ENCODE data around the gene CSGALNACT2.

The CSGALNACT2 gene

GRCh38 chr10:43111921-43112607 is 26.2 kb upstream of the CSGALNACT2 start:
- DNase-seq (ENCODE audit: low spot score): no peak

GRCh38 chr10:43112608-43112961 is 25.7 kb upstream of the CSGALNACT2 start:
- DNase-seq (ENCODE audit: low spot score): no peak

GRCh38 chr10:43113201-43114087 is 24.8 kb upstream of the CSGALNACT2 start:
- DNase-seq (ENCODE audit: low spot score): no peak

- no peak for DNase-seq (ENCODE audit: low spot score)
Measured at GRCh38 chr10:43114088-43114742, 24.0 kb upstream of the CSGALNACT2 start.

DNA sequence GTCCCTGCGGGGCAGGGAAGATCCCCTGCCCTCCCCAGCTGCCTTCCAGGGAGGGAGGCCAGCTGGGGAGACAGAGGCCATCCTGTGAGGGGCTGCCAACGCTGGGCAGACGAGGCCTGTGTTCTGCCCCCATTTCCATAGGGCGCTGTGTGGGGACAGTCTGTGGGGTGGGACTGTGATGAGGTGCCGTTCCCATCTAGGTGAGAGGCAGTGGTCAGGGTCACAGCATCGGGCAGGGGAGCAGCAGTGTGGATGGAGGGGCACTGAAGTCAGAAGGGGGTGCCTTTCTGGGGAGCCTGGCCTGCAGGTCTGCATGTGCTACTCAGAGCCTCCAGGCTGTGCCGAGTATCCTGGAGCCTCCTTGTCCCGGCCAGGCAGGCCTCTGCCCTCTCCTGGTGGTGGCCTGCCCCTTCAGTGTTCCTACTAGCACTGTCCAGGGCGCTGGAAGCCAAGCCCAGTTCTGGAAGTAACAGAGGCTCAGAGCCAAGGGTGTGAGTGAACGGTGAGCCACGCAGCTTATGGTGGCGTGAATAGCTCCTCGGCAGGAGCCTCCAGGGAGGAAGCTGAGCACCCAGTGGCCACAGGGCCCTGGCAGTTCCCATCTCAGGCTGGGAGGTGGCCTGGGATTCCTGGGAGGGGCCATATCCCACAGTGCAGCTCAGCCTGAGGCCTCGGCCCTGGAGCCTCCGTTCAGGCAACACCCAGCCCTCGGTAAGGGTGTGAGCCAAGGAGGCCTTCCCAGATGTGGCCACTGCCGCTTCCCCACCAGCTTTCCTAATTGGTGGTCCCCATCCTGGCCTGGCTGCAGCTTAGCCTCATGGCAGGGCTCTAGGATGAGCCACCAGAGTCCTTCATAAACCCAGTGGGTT is 23.3 kb upstream of the CSGALNACT2 start:
- no peak for DNase-seq (ENCODE audit: low spot score)

- DNase-seq (ENCODE audit: low spot score): no peak
Measured at GRCh38 chr10:43115881-43116595, 22.2 kb upstream of the CSGALNACT2 start.

GRCh38 chr10:43116596-43116995 is 21.6 kb upstream of the CSGALNACT2 start:
- DNase-seq (ENCODE audit: low spot score): no peak

- no peak for DNase-seq (ENCODE audit: low spot score)
Measured at GRCh38 chr10:43117031-43117776, 21.0 kb upstream of the CSGALNACT2 start.

- DNase-seq (ENCODE audit: low spot score): no peak
Measured at GRCh38 chr10:43117777-43118583, 20.3 kb upstream of the CSGALNACT2 start.

GRCh38 chr10:43118631-43119415 is 19.4 kb upstream of the CSGALNACT2 start:
- no peak for DNase-seq (ENCODE audit: low spot score)

- DNase-seq (ENCODE audit: low spot score): no peak
Measured at GRCh38 chr10:43119416-43120115, 18.7 kb upstream of the CSGALNACT2 start.

DNA sequence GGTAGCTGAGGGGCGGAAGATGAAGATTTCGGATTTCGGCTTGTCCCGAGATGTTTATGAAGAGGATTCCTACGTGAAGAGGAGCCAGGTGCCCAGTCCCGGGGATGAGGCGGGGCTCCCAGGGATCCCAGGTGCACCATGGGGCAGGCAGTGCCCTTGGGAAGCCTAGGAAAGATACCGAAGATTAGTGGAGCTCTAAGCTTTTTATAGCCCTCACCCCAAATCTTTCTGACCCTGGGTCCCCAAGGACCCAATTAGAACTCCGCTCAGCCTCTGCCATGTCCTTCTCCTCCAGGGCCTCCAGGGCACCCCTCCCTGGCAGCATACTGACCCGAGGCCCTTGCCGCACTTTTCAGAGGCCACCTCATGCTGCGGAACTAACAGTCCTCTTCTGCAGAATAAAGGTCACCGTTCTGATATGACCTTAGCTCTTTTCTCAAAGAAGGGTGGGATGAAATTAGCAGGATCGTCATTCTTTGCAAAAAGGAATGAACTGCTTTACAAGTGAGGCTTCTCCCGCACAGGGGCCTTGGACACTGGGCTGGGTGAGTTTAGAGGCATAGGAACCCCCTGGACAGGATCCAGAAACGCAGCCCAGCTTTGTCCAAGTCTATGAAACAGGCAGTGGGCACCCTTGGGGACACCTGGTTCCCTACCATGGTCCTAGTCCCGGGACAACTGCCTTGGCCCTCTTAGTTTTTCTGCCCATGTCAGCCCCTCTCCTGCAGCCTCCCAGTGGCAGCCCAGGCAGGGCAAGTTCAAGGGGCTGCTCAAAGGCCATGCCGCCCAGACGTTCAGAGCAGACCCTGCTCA is 17.9 kb upstream of the CSGALNACT2 start:
- DNase-seq (ENCODE audit: low spot score): no peak

GRCh38 chr10:43120929-43121314 is 17.3 kb upstream of the CSGALNACT2 start:
- DNase-seq (ENCODE audit: low spot score): no peak

DNA sequence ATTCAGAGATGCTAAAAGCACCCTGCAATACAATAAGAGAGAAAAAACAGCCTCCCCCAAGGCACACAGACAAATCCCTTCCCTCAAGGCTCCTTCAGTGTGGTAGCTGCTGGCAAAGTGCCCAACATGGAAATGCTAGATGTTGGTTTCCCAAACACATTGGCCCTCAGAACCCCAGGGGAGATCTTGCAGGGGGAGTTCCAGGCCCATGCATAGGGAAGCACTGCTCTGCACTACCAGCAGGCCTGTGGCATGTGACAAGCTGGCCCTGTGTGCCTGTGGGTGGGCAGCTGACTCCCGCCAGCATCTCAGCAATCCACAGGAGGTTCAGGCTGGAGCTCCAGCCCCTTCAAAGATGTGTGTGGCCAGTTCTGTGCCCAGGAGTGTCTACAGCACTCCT is 16.8 kb upstream of the CSGALNACT2 start:
- no peak for DNase-seq (ENCODE audit: low spot score)

DNA sequence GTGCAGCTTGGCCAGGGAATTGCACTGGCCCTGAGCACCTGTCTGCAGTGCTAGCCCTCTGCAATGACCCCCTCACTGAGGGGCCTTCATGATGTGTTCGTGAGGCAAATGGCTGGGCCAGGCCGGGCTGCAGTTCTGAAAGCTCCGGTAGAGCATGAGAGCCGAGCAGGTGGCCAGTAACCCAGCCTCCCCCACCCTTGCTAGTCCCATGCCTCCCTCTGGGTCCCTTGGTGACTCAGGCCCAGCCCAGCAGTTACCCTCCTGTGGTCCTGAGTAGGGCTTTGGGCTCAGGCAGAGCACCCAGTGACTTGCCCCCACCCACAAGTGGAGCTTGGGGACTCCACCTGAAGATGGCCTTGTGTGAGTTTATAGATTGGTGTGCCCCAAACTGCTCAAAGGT is 16.1 kb upstream of the CSGALNACT2 start:
- DNase-seq (ENCODE audit: low spot score): no peak

GRCh38 chr10:43122826-43123225 is 15.4 kb upstream of the CSGALNACT2 start:
- DNase-seq (ENCODE audit: low spot score): no peak

- DNase-seq (ENCODE audit: low spot score): no peak
Measured at GRCh38 chr10:43123361-43124093, 14.7 kb upstream of the CSGALNACT2 start.

Measured in ecto neural progenitor cell (in vitro differentiated cells).